ENCODE results near the gene SLC30A7. TPM values are rescaled to one million over a fixed set of nuclear protein-coding genes. Genes with fewer than 3 reads are reported as not detected.
"Not testable (repeated sequence)": the region's sequence is repeated elsewhere in the genome, so short reads cannot be mapped to it uniquely, and the experiment has no call there.

Gene SLC30A7
- total RNA-seq, 1 donor from 2014 or later: 51.5 TPM

DNA sequence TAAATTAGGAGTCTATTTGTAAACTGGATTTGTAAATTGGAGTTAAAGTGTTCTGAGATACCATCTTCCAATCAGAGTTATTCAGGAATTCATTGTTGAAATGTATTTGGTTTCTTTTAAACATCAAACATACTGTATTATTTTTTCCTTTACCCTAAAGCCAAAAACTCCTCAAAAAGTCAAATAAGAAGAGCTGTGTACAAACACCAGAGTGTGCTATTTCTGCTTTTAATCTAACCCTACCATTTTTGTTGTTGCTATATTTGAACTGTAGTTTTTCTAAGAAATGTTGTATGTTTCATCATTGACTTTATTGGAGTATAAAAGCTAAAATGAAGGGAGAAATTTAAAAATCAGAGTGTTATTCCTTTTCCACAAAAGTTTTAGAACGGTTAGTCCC lies 35.8 kb downstream of the SLC30A7 start:
- intact Hi-C loops (cut with micrococcal nuclease): loop anchor here (1.0 kb wide), 1 partner anchor 10 kb away; no protein-coding TSS in a partner anchor

DNA sequence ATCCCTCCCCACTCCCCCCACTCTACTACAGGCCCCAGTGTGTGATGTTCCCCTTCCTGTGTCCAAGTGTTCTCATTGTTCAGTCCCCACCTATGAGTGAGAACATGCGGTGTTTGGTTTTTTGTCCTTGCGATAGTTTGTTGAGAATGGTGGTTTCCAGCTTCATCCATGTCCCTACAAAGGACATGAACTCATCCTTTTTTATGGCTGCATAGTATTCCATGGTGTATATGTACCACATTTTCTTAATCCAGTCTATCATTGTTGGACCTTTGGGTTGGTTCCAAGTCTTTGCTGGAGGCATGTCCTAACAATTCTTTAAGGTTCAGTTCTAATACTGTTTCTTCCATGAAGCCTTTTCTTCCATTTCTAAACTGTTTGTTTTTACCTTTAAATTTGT lies 37.7 kb downstream of the SLC30A7 start:
- intact Hi-C loops (cut with micrococcal nuclease): not testable (repeated sequence)

DNA sequence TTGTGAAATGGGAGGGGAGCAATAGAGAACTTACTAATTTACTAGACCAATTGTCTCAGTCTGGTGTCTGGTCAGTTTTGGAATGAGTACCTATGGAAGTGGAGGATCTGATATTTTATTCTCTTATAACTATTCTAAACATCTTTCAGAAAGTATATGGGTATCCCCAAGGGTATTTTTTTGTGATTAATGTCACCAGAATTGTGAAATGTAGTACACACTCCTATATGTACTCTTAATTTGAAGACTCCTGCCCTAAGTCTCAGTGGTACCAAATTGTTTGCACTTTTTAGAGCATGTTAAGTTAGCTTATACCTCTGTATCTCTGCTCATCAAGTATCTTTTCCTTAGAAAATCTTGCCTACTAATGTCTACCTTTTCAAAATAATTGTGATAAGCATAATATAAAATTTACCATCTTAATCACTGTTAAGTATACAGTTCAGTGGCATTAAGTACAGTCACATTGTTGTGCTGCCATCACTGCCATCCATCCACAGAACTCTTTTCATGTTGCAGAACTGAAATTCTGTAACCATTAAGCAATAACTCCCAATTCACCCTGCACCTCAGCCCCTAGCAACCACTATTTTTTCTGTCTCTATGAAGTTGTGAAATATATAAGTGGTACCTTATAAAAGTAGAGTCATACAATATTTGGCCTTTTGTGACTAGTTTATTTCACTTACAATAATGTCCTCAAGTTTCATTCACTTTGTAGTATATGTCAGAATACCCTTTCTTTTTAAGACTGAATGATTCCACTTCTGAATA lies 40.5 kb downstream of the SLC30A7 start:
- intact Hi-C loops (cut with micrococcal nuclease): no loop called here

DNA sequence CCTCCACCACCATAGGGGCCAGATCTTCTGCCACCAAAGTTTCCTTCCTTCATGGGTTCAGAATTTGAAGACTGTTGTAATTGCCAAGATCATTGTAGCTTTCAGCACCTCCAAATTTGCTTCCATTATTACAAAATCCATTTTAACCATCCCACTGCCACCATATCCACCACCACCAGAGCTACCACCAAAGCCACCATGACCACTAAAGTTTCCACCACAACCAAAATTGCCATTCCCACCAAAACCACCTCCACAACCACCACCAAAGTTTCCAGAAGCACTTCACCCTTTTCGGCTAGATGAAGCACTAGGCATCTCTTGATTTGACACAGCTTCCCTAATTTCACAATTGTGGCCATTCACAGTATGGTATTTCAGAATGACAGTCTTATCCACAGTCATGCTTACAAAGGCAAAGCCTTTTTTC lies 45.2 kb downstream of the SLC30A7 start:
- intact Hi-C loops (cut with micrococcal nuclease): loop anchor here (1.0 to 5.0 kb wide), 3 partner anchors 8 to 171 kb away; no protein-coding TSS in a partner anchor

DNA sequence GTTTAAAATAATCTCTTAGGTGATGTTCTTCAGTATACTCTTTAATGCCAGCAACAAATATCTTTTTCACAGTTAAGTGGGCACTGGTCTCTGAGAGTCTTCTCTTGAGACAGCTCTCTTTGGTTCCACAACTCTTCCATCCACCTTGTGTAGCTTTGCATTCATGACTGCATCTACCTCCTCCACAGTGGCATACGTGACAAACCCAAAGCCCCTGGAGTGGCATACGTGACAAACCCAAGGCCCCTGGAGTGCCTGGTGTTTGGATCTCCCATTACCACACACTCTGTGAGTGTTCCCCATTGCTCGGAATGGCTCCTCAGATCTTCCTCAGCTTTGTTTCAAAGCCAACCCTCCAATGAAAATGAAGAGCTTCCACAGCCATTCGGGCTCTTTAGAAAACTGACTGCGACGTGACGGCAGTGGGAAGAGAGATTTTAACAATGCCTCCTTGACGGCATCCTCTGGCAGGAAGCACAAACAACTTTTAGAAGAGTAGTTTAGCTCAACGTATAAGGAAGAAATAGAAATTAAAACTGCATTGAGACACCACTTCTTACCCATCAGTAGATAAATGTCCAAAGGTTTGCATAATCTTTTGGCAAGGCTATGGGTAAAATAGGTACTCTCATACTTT lies 45.8 kb downstream of the SLC30A7 start:
- intact Hi-C loops (cut with micrococcal nuclease): loop anchor here (1.0 to 5.0 kb wide), 3 partner anchors 8 to 171 kb away; no protein-coding TSS in a partner anchor

DNA sequence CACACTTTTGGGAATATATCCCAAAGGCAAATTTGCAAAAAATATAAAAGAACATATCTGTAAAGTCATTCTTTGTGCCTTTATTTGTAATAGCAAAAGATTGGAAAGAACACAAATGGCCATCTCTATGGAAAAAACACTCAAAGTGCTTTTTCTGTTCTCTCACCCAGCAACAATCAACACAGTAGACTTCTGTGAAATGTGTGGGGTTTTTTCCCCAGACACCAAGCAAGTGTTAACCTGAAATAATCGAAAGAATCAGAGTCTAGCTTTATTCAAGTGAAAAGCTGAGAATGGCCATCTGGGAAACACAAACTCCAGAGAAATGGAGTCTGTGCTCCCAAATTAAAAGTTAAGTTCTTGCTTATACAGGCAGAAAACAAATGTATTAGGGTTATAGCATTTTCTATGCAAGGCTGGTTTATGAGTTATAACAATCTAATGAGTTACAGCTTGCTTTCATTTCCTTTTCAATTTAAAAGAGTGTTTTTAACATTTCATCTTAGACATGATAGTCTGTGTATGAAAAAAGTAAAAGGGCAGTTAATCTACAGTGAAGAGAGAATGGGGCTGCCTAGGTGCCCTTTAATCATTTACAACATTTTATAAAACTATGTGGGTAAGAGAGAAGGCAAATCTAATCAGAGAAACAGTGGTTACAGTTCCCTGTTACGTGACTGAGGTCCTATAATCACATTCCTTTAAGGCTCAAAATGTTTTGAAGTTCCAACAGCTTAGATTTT lies 46.6 kb downstream of the SLC30A7 start:
- intact Hi-C loops (cut with micrococcal nuclease): loop anchor here (5.0 kb wide), 1 partner anchor 170 kb away; no protein-coding TSS in a partner anchor

DNA sequence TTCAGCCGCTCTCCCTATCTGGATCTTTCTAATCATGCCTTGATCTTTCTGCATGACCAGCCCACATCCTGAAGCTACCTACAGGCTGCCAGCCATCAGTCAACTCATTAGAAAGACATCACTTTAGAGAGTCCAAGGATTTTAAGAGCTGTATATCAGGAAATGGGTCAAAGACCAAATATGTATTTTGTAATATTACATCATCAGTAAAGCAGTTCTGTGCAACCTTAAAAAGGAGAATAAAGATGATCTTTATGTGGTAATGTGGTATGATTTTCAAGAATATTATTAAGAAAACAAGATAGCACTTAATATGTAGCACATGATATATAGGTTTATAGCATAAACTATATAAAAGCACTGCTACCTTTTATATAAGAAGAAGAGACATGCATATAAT lies 47.6 kb downstream of the SLC30A7 start:
- intact Hi-C loops (cut with micrococcal nuclease): loop anchor here (5.0 kb wide), 1 partner anchor 169 kb away; no protein-coding TSS in a partner anchor

DNA sequence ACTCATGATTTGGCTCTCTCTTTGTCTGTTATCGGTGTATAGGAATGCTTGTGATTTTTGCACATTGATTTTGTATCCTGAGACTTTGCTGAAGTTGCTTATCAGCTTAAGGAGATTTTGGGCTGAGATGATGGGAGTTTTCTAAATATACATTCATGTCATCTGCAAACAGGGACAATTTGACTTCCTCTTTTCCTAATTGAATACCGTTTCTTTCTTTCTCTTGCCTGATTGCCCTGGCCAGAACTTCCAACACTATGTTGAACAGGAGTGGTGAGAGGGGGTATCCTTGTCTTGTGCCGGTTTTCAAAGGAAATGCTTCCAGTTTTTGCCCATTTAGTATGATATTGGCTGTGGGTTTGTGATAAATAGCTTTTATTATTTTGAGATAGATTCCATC lies 50.2 kb downstream of the SLC30A7 start:
- intact Hi-C loops (cut with micrococcal nuclease): not testable (repeated sequence)

DNA sequence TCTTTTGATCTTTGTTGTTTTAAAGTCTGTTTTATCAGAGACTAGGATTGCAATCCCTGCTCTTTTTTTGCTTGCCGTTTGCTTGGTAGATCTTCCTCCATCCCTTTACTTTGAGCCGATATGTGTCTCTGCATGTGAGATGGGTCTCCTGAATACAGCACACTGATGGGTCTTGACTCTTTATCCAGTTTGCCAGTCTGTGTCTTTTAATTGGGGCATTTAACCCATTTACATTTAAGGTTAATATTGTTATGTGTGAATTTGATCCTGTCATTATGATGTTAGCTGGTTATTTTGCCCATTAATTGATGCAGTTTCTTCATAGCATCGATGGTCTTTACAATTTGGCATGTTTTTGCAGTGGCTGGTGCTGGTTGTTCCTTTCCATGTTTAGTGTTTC lies 51.9 kb downstream of the SLC30A7 start:
- intact Hi-C loops (cut with micrococcal nuclease): not testable (repeated sequence)

DNA sequence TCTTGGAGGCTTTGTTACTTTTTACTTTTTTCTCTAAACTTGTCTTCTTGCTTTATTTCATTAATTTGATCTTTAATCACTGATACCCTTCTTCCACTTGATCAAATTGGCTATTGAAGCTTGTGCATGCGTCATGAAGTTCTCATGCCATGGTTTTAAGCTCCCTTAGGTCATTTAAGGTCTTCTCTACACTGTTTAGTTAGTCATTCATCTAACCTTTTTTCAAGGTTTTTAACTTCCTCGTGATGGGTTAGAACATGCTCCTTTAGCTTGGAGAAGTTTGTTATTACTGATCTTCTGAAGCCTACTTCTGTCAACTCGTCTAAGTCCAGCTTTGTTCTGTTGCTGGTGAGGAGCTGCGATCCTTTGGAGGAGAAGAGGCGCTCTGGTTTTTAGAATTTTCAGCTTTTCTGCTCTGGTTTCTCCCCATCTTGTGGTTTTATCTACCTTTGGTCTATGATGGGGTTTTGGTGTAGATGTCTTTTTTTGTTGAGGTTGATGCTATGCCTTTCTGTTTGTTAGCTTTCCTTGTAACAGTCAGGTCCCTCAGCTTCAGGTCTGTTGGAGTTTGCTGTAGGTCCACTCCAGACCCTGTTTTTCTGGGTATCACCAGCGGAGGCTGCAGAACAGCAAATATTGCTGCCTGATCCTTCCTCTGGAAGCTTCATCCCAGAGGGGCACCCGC lies 53.0 kb downstream of the SLC30A7 start:
- intact Hi-C loops (cut with micrococcal nuclease): loop anchor here (1.0 kb wide), 6 partner anchors 8 to 230 kb away; partner anchors contain the start of genes DPH5 and SLC30A7

DNA sequence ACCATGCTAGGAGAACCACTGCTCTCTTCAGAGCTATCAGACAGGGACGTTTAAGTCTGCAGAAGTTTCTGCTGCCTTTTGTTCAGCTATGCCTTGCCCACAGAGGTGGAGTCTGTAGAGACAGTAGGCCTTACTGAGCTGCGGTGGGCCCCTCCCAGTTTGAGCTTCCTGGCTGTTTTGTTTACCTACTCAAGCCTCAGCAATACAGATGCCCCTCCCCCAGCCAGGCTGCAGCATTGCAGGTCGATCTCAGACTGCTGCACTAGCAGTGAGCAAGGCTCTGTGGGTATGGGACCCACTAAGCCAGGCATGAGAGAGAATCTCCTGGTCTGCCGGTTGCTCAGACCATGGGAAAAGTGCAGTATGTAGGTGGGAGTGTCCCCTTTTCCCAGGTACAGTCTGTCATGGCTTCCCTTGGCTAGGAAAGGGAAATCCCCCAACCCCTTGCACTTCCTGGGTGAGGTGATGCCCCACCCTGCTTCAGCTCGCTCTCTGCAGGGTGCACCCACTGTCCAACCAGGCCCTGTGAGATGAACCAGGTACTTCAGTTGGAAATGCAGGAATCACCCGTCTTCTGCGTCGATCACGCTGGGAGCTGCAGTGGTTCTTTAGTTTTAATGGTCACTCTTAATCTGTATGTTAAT lies 53.7 kb downstream of the SLC30A7 start:
- intact Hi-C loops (cut with micrococcal nuclease): loop anchor here (1.0 kb wide), 6 partner anchors 8 to 230 kb away; partner anchors contain the start of genes DPH5 and SLC30A7

DNA sequence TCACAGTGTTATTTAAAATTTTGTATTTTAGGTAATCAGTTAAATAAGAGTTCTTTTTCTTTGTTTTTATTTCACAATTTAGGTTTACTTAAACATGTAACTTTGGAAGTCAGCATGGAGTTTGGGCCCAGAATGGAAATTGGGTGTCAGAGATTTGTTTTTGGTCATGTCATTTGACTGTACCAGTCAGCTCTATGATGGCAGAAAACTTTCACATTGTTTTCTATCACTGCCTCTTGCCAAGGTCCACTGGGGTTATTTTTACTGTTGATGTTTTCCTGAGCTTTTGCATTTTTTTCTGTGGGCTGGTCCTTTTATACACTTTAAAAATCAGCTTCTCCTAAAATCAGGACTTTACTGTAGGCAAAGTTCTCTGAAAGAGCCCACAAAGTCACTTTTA lies 54.4 kb downstream of the SLC30A7 start:
- intact Hi-C loops (cut with micrococcal nuclease): no loop called here

DNA sequence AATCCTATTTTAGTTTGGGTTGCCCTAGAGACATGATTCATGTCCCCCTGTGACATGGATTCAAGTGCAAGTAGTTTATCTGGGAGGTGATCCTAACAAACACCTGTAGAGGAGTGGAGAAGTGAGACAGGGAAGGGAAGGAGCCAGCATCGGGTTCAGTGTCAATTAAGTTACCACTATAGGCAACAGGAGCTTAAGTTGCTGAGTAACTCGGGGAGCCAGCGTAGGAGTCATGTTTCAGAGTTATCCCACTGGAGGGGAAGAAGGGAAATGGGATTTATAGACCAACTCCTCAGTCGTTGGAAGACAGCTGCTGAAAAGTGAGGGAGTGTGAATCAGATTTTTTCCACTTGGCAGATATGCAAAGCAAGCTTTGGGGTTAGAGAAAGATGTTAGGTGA lies 54.9 kb downstream of the SLC30A7 start:
- intact Hi-C loops (cut with micrococcal nuclease): no loop called here

DNA sequence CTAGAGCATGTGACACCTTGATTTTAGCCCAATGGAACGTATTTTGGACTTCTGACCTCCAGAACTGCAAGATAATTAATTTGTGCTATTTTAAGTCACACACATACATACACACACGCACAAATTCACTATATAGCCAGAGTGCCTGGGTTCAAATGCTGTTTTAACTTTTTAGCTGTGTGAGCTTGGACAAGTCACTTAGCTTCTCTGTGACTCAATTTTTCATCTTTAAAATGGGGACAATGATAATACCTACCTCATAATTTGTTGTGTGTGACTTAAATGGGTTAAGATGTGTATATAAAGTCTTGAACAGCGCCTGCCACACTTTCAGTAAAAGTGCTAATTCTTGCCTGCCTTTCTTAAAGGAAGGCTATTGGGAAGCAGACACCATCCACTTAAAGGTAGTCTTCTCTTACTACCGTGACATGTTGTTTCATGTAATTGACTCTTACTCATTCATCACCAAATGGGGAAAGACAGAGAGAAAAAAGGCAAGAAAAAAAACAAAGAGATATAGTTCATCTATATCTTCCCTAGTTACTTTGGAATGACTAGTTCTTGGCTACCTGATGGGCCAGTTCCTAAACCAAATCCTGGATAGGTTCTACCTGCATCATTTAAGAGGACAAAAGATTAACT lies 56.3 kb downstream of the SLC30A7 start:
- intact Hi-C loops (cut with micrococcal nuclease): no loop called here

DNA sequence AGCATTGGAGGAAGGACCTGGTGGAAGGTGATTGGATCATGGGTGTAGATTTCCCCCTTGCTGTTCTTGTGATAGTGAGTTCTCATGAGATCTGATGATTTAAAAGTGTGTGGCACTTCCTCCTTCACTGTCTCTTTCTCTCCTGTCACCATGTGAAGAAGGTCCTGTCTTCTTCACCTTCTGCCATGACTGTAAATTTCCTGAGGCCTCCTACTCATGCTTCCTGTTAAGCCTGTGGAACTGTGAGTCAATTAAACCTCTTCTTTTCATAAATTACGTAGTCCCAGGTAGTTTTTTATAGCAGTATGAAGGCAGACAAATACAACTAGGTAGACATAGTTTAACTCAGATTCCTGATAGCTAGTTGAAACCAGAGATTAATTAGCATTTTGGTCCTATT lies 57.1 kb downstream of the SLC30A7 start:
- intact Hi-C loops (cut with micrococcal nuclease): not testable (repeated sequence)

DNA sequence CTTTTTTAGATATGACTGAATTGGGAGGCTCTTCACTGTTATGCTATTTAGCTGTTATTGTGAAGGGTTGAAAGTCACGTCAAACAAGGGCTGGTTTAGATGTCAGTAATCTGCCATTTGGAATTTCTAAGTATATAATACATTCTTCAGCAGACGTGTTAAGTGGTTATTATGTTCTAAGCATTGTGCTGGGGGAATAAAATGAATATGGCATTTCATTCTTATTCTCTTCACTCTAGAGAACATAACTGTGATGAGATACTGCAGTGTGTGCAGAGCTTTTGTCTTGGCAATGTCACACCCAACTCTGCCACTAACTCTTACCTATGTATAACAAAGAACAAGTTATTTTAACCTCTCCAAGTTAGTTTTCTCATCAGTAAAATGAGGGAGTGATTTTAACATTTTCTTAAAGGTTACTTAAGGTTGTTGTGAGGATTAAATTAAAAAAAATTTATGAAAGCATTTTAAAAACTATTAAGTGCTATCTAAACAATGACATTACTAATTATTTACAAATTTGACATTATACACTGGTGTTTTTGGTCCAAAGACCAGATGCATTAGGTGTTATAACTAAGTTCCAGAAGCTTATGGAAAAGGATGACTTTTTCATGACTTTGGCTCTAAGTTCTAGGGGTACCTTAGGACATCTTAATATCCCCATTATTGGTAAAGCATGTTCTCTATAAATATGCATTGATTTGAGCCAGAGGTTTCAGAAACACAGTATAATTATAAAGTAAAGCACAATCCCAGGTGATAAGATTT lies 58.3 kb downstream of the SLC30A7 start:
- intact Hi-C loops (cut with micrococcal nuclease): no loop called here

DNA sequence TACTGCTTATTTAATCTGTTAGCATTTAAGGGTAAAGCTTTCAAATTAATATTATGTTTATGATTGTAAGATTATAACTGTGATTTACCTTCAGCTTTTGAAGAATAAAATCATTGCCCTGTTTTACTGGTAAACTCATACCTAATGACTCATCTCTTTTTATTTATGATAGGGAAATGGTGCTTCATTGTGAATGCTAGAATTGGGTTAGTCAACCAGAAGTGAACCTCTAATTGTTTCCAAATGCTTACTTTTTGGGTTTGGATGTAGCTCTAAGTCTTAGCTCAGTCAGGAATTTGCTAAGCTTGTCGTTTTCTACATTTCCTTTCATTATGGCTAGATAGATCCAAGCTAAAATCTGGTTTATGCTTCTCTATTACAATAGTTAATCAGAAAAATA lies 59.4 kb downstream of the SLC30A7 start:
- intact Hi-C loops (cut with micrococcal nuclease): no loop called here

DNA sequence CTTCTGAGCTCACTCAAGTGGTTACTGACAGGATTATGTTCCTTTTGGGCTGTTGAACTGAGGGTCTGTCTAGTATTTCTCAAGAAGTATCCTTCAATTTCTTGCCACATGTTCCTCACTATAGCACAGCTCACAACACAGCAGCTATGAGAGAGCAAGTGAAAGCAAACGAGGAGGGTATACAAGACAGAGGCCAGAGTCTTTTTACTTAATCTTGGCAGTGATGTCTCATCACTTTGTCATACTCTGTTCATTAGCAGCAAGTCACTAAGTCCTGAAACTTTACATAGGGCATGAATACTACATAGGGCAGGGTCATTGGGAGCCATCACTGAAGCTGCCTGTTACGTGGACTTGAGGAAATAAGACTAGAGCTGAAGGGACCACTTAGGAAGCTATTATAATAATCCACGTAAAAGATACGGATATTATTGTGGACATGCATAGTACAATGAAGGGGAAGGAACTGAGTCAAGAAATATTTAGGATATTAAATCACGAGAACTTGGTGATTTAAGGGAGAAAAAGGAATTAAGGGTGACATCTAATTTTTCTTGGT lies 63.7 kb downstream of the SLC30A7 start:
- intact Hi-C loops (cut with micrococcal nuclease): no loop called here

DNA sequence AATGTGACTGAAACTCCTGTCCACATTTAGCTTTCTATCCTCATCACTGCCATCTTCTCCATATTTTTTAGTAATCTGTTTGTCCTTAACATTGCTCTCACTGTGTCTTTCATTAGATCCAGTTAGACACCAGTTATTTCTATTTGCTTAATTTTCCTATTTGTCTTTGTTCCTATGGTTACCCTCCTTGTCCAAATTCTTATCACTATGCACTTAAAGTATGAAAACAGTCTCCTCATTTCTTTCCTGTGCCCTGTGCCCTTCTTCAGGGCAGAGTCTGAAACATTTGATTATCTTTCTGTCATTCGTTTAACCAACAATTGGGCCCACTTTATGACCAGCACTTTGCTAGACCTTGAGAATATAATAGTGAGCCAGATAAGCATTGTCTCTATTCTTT lies 64.2 kb downstream of the SLC30A7 start:
- intact Hi-C loops (cut with micrococcal nuclease): no loop called here

Data from T-helper 1 cell treated with Interleukin-12 subunit alpha and Interleukin-12 subunit beta and Interleukin-4 antibody, amounts not matched to agents 30 ng/mL and 1 ng/mL, for 36 hours (primary cell).